UCSD-AML1 (cell line): ENCODE data around the gene QDPR.
"Not testable (repeated sequence)": the region's sequence is repeated elsewhere in the genome, so short reads cannot be mapped to it uniquely, and the experiment has no call there.

ENCODE experiments used
- DNase-seq: peaks from one replicate; lab custom pipeline; 2025; ENCODE audit not compliant: unreplicated experiment; lab: John Stamatoyannopoulos, UW

The QDPR gene

GRCh38 chr4:17511950-17512795 lies at the start of gene QDPR:
Gene QDPR, minus strand, starts transcription at chr4:17512090. Its CDS starts 36 bp downstream, at chr4:17512054.
- DNase-seq, result peak; percentile 89

GRCh38 chr4:17561195-17561909 lies 49.5 kb upstream of the QDPR start:
- no peak for DNase-seq

- no peak for DNase-seq
These were observed 48.3 kb upstream of the QDPR start for GRCh38 chr4:17560065-17560673.

- no peak for DNase-seq
These were observed 47.8 kb upstream of the QDPR start for GRCh38 chr4:17559709-17560048.

- DNase-seq, result no peak
These were observed 47.2 kb upstream of the QDPR start for GRCh38 chr4:17558941-17559708.

- DNase-seq, result no peak
These were observed 46.0 kb upstream of the QDPR start for GRCh38 chr4:17557880-17558279.

GRCh38 chr4:17556498-17556897 lies 44.6 kb upstream of the QDPR start:
- no peak for DNase-seq

GRCh38 chr4:17554568-17554967 lies 42.7 kb upstream of the QDPR start:
- no peak for DNase-seq

- DNase-seq, result no peak
These were observed 40.5 kb upstream of the QDPR start for GRCh38 chr4:17552427-17552826.

GRCh38 chr4:17550549-17550948 lies 38.7 kb upstream of the QDPR start:
- no peak for DNase-seq

GRCh38 chr4:17546678-17547077 lies 34.8 kb upstream of the QDPR start:
- no peak for DNase-seq

- no peak for DNase-seq
These were observed 34.3 kb upstream of the QDPR start for GRCh38 chr4:17546222-17546621.

GRCh38 chr4:17545374-17546140 lies 33.7 kb upstream of the QDPR start:
- DNase-seq, result no peak

GRCh38 chr4:17544831-17545234 lies 32.9 kb upstream of the QDPR start:
- no peak for DNase-seq

GRCh38 chr4:17544205-17544604 lies 32.3 kb upstream of the QDPR start:
- no peak for DNase-seq

- DNase-seq, result not testable (repeated sequence)
These were observed 25.2 kb upstream of the QDPR start for GRCh38 chr4:17537060-17537459.

GRCh38 chr4:17535906-17536305 lies 24.0 kb upstream of the QDPR start:
- no peak for DNase-seq

- DNase-seq, result no peak
These were observed 23.4 kb upstream of the QDPR start for GRCh38 chr4:17535242-17535641.

GRCh38 chr4:17534705-17535104 lies 22.8 kb upstream of the QDPR start:
- no peak for DNase-seq

- no peak for DNase-seq
These were observed 19.8 kb upstream of the QDPR start for GRCh38 chr4:17531538-17532285.
